Measurements from ENCODE around the gene IRF1.

DNA sequence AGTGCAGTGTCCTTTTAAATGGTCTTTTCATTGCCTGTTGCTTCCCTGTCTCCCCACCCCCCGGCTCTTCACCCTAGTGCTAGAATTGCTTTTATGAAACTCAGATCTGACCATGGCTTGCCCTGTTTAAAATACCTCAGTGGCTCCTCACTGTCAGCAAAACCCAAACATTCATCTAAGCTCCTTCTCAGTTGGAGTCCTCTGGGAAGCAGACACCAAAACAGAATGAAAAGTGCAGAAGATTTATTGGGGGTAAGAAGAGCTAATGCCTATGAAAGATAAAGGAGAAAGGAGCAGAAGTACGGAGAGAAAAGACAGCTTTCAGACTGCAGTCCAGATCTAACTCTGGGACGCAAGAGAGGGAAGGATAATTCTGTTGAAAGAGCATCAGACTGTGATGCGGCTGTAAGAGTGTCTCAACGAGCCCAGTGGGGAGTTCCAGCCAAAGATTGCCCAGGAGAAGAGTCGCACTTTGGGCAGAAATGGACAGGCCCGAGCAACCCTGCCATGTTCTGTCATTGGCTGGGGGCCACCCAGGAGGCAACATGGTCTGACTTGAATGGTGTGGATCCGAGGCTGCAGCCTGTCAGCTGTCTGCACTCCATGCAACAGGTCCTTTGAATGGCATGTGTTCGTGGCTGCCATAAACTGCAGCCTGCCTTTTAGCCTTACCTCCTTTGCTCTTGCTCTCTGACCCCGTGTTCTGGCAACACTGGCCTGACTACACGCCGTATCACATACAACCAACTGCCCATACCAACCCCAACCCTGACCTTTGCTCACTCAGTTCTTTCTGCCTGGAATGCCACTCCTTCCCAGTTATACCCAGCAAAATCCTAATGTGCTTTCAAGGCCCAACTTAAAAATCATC is 55.9 kb downstream of the IRF1 start:
- TF ChIP-seq, protein P1, sequence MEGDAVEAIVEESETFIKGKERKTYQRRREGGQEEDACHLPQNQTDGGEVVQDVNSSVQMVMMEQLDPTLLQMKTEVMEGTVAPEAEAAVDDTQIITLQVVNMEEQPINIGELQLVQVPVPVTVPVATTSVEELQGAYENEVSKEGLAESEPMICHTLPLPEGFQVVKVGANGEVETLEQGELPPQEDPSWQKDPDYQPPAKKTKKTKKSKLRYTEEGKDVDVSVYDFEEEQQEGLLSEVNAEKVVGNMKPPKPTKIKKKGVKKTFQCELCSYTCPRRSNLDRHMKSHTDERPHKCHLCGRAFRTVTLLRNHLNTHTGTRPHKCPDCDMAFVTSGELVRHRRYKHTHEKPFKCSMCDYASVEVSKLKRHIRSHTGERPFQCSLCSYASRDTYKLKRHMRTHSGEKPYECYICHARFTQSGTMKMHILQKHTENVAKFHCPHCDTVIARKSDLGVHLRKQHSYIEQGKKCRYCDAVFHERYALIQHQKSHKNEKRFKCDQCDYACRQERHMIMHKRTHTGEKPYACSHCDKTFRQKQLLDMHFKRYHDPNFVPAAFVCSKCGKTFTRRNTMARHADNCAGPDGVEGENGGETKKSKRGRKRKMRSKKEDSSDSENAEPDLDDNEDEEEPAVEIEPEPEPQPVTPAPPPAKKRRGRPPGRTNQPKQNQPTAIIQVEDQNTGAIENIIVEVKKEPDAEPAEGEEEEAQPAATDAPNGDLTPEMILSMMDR (IDR thresholded peaks at IDR 0.05 in 4 of 5, conservative IDR thresholded peaks at IDR 0.05 in 1 of 5), result no peak
- TF ChIP-seq POLR2A (IDR thresholded peaks at IDR 0.05), result no peak

All from gastrocnemius medialis (tissue), 4 donors.